GM21619 (cell line): Measurements from ENCODE around the gene PNPLA8.
"Not testable (repeated sequence)": the region's sequence is repeated elsewhere in the genome, so short reads cannot be mapped to it uniquely, and the experiment has no call there.

Source experiments
- ATAC-seq: cut with Tn5 transposase; IDR thresholded peaks from one replicate; pipeline ENCODE4 v1.9.1; 2021; ENCODE audit not compliant: unreplicated experiment

The PNPLA8 gene

DNA sequence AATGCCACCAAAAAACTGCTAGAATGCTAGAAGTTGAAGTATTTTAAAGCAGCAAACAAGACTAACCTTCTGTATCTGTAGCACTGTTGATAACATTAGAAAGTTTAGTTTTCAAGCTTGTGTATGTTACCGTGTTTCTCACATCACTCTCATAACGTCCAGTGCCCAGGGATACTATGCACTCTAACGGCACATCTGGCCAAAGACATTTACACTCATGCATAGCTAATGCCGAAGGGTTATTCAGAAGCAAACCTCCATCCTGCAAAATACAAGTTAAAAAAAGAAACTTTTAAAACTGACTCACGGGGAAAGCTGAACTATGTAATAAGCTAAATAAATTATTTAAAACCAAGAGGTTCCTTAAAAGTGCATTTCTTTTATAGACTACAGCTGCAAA, 46.8 kb downstream of the PNPLA8 start:
- ATAC-seq = no peak

GRCh38 chr7:108468246-108468645, 57.7 kb downstream of the PNPLA8 start:
- ATAC-seq = no peak

GRCh38 chr7:108467391-108467790, 58.5 kb downstream of the PNPLA8 start:
- ATAC-seq = no peak

- not testable (repeated sequence) for ATAC-seq
Measured at GRCh38 chr7:108466322-108466721, 59.6 kb downstream of the PNPLA8 start.

DNA sequence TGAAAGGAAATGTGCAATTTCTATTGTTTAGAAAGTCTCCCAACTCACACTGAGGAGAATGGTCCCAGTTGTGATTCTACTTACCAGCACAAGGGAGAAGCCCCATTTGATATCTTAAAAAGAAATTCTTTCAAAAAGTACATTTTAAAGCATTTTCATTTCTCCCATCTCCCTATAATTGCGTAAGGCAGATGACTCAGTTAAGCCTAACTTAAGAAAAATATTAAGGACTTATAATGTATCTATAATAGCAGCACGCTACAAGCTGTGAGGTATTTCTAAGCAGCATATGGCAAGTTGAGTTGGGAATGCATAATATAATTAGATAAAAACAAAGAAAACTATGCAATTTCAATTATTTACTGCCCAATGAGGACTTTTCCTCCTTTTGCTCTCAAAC, 61.2 kb downstream of the PNPLA8 start:
- no peak for ATAC-seq

DNA sequence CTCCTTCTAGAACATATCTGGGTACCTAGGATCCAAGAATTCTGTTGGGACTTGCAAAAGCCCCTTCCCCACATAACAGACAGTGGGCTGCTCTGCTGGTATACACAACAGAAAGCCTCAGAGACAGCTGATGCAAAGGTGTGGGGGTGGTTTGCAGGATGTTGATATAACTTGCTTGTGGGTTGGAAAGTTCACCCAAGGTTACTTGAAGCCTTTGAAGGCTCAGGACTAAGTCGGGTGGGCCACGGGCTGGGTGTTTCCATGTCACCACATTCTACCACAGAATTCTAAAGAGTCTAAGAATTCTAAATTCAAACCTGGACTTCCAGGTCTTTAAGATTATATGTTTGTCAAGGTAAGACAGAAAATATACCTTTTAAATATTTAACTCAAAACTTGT, 62.3 kb downstream of the PNPLA8 start:
- no peak for ATAC-seq

DNA sequence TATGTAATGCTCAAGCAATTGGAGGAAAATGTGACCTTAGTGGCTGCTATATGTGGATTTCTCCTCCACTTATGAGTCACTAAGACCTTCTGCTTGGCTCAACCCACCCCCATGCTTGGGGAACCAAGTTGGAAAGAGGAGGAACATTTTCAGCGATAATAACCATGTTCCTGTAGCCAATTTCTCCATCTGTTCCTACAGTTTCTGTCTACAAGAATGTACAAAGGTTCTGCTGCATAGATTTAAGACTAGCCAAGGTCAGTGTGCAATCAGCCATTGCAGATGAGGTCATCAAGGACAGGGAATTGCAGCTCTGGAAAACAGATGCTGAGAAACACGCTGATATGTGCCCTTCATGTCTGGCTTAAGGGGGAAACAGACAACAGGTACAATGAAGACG, 64.1 kb downstream of the PNPLA8 start:
- no peak for ATAC-seq

DNA sequence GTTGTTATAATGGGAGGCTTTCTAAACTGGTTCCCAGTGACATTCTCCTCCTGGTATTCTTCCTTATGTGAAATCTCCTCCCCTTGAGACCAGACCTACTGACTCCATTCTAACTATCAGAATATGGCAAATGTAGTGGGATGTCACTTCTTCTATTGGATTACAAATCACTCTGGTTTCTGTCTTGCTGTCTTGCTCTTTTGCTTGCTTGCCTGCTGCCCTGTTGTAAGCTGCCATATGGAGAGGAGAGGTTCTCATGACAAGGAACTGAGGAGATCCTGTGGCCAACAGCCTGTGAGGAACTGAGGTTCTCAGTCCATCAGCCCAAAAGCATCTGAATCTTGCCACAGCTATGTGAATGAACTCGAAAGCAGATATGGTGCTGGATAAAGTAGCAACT, 65.0 kb downstream of the PNPLA8 start:
- no peak for ATAC-seq

- no peak for ATAC-seq
Measured at GRCh38 chr7:108459922-108460551, 65.9 kb downstream of the PNPLA8 start.

GRCh38 chr7:108457871-108458270, 68.1 kb downstream of the PNPLA8 start:
- ATAC-seq = no peak

GRCh38 chr7:108456845-108457540, 68.9 kb downstream of the PNPLA8 start:
- ATAC-seq = no peak

DNA sequence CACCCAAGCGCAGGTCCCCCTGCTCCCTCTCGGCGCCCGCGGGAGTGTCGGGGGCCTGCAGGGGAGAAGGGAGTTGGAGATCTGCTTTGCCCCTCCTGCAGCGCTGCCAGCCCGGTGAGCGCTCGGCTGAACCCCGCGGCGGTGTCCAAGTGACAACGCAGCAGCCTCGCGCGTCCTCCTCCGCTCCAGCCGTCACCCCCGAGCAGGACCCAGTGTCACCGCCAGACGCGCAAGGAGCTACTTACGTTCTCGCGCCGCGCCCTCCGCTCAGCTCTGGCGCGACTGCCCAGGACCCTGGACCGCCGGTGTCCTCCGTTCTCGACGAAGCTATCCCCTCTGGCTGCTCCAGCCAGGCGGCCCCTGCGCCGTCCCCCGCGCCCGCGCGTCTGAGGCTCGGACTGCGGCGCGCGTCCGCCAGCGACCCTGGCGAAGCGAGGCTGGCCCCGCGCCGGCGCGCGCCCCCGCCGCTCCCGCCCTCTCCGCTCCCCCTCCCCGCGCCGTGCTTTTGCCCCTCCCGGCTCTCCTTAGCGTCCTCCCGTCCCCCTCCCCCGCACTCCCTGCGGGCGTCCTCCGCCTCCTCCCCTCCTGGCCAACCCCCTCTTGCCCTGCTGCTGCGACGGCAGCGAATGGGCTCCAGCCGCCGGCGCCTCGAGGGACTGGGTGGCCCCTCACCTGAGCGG, 69.8 kb downstream of the PNPLA8 start, which contains the start of gene NRCAM:
Gene NRCAM (minus strand): TSS at position 439 of the 680 bp plus-strand sequence. CDS start 216,372 bp downstream, outside the sequence.
- peak; percentile 41 for ATAC-seq

DNA sequence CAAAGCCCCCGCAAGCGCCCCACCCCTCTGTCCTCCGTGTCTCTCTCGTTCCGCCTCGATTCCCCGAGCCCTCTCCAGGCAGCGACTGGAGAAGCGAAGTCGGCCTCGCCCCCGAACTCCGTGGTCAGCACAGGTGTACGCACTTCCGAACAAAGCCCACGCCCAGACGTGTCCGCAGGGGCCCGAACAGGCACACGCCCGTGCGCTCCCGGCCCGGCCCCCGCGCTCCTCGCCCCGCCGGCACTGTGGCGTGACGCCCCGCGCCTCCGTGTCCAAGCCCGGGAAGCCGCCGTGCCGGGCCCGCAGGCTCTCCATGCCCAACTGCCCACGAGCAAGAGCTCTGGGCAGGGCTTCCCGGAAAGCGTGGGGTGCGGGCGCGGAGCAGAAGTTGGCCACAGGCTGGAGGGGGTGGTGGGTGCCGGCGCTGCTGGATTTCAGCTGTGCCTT, 70.4 kb downstream of the PNPLA8 start:
- peak; percentile 16 for ATAC-seq

DNA sequence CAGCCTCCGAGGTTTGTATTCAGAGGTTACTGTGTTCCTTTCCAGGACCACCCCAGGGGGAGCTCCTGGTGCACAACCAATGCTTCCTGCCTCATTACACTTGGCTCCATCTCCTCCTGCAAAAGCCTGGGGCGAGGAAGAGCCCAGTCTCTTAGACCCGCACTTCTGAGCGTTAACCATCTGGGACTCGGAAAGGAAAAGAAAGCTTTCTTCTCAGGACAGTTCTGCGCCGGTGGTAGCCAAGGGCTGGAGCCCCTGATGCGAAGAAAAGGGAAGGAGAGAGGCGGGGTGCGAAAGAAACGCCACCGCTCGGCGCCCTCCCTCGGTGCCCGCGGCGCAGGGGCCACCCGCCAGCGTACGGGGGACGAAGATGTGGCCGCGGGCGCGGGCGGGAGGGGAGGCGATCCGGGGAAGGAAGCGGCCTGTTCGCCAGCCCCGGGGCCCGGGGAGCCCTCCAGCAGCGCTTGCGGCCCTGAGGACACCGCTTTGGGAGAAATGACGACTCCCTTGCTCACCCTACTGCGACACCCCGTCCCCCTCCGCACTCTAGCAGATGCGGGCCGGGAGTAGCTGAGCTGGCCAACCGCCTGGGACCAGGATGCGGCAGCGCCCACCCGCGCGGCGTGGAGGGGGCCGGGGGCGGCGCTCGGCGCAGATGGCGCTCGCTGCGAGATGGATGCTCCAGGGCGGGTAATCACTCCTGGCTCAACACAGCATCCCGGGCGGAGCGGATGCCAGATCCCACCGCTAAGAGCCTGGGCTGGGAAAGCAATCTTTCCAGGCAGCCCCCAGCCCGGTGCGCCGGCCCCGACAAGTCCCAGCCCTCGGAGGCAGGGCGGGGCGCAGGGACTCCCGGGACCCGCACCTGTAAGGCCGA, 71.0 kb downstream of the PNPLA8 start:
- no peak for ATAC-seq

DNA sequence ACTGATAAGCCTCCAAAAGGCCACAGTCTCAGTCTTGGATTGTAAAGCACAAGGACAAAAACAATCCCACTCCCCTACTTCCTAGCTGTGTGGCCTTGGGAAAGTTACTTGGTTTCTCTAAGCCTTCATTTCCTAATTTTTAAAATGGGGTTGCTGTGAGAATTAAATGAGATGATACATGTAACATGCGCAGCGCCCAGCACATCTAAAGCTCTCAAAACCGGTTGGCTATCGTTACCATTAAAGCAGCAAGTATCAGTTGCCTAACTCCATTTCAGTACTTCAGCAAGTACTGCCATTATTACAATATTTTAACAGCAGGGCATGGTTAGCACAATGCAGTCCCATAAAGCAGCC, 71.6 kb downstream of the PNPLA8 start:
- ATAC-seq = no peak

DNA sequence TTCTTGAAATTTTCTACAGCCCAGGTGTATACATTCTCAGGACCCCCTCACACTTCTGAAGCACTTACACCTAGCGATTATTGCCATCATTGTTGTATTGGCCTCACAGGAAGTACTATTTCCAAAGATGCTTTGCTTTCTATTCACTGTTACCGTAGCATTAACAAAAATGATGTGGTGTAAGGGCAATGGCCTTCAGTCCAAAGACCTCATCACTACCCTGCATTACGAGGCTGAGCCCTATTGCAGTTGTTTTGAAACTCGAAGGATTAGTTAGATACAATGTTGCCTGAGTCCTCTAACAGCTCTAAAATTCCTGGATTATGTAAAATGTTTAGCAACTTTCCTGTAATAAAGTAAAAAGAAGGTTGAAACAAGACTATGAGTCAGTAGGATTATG, 72.6 kb downstream of the PNPLA8 start:
- ATAC-seq = no peak

DNA sequence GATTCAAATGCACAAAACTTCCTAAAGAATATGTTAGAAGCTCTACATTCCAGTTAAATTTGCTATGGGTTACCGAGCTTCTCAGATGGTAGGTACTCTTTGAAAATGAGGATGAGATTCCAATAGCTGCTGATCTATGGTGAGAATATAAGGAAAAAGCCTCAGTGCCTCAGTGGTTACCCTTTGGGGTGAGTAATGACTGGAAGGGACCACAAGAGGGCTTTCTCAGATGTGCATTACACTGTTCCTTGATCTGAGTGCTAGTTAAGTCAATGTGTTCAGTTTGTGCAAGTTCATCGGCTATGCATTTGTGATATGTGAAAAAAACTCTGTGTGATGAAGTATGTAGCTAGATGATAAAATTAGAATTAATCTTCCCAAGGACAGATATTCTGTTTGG, 73.2 kb downstream of the PNPLA8 start:
- ATAC-seq = no peak

GRCh38 chr7:108451296-108451848, 74.6 kb downstream of the PNPLA8 start:
- ATAC-seq = no peak

- ATAC-seq = no peak
Measured at GRCh38 chr7:108450160-108450559, 75.8 kb downstream of the PNPLA8 start.

DNA sequence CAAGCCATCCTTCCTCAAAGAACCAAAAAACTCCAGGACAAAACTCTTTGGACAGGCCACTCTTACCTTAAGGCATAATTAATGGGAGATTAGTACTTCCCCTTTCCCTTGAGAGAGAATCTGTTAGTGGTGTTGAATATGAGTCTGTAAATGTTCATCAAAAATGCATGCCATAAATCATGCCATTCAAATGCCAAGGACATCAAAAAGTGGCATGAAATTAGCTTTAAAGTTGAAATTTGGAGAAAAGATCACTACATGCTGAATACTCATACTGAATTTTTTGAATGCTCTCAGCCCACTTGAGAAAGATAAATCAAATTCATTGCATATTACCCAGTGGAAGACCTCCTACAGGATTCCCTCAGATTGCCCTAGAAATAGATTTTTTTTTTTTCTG, 76.4 kb downstream of the PNPLA8 start:
- ATAC-seq = no peak
